ENCODE measurements around the gene SPDYE4. TPM values are rescaled to one million over a fixed set of nuclear protein-coding genes. Genes with fewer than 3 reads are reported as not detected.
A peak's percentile ranks its signal among the peaks of the same experiment; 100 is the strongest.

SPDYE4 gene
- total and polyA plus RNA-seq, 2 experiments from 2014 or later = not detected

DNA sequence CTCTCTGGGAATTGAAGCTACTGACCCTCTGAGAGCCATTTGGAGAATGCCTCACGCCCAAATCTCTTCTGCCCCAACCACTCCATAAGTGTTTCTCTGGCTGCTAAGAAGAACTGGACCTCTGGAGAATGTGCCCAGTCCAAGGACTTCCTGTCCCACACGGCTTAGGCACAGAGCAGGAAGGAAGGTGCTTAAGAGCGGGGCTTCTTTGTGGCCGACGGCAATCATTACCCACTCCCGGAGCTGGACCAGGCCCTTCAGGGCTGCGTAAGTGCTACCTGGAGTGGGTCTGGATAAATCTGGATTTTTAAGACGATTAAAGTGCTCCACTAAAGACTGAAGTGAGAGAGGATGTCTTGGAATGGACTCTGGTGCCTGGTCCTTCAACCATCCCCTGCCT is 15.5 kb downstream of the SPDYE4 start:
- TF ChIP-seq, protein P1, sequence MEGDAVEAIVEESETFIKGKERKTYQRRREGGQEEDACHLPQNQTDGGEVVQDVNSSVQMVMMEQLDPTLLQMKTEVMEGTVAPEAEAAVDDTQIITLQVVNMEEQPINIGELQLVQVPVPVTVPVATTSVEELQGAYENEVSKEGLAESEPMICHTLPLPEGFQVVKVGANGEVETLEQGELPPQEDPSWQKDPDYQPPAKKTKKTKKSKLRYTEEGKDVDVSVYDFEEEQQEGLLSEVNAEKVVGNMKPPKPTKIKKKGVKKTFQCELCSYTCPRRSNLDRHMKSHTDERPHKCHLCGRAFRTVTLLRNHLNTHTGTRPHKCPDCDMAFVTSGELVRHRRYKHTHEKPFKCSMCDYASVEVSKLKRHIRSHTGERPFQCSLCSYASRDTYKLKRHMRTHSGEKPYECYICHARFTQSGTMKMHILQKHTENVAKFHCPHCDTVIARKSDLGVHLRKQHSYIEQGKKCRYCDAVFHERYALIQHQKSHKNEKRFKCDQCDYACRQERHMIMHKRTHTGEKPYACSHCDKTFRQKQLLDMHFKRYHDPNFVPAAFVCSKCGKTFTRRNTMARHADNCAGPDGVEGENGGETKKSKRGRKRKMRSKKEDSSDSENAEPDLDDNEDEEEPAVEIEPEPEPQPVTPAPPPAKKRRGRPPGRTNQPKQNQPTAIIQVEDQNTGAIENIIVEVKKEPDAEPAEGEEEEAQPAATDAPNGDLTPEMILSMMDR (IDR thresholded peaks at IDR 0.05; ENCODE audit: low read depth, low read length) = no peak
- H3K9me3 ChIP-seq (ENCODE audit: low read depth) = no peaks in the 10 kb centered on the region
- H3K4me1 ChIP-seq (ENCODE audit: low read depth) = peaks cover 3% of the 10 kb centered on the region
- no peaks in the 10 kb centered on the region for H3K36me3 ChIP-seq
- H3K4me3 ChIP-seq = no peak overlapping the region
- no peak for DNase-seq (ENCODE audit: low read depth in 1 of 2, low spot score in 1 of 2)
- no peak overlapping the region for H3K27ac ChIP-seq
- H3K27me3 ChIP-seq = no peaks in the 10 kb centered on the region

DNA sequence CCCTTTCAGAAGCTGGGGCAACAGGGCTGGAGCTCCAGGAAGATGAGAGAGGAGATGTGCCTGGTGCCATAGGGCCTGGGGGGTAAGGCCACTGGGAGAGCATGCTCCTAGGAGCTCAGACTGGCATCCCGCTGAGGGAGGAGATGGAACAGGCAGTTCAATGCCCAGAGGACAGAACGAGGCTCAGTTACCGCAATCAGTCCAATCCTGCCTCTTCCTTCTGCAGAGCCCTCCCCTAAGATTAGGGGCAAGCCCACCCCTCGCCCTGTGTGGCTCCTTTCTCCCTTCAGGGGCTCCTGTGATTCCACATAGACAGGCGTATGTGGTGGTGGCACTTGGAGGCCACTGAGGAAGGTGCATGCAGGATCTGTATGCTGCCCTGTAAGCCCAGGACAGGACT is 16.1 kb downstream of the SPDYE4 start:
- DNase-seq (ENCODE audit: low read depth in 1 of 2, low spot score in 1 of 2) = no peak
- no peaks in the 10 kb centered on the region for H3K27me3 ChIP-seq
- no peak overlapping the region for H3K27ac ChIP-seq
- H3K9me3 ChIP-seq (ENCODE audit: low read depth) = no peaks in the 10 kb centered on the region
- H3K4me3 ChIP-seq = no peak overlapping the region
- TF ChIP-seq, protein P1 (IDR thresholded peaks at IDR 0.05; ENCODE audit: low read depth, low read length) = no peak
- H3K36me3 ChIP-seq = no peaks in the 10 kb centered on the region
- H3K4me1 ChIP-seq (ENCODE audit: low read depth) = peaks cover 3% of the 10 kb centered on the region

DNA sequence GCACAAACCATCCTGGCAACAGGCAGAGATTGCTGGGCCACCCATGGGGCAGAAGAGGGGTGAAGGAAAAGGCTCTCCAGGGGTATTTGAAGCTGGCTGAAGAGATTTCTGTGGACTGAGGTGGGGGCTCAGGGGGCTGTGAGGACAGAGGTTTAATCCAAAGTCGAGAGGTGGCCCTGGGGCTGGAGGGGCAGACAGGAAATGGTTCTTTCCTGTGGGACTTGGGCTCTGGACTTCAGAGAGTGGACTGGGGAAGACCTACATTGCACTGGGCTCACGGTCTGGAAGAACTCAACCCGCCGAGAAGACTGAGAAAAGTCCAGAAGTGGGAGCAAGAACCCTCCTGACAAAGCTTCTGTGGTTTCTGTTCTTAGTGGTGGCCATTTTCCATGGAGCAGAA is 16.6 kb downstream of the SPDYE4 start:
- TF ChIP-seq, protein P1 (IDR thresholded peaks at IDR 0.05; ENCODE audit: low read depth, low read length) = no peak
- H3K27ac ChIP-seq = no peak overlapping the region

DNA sequence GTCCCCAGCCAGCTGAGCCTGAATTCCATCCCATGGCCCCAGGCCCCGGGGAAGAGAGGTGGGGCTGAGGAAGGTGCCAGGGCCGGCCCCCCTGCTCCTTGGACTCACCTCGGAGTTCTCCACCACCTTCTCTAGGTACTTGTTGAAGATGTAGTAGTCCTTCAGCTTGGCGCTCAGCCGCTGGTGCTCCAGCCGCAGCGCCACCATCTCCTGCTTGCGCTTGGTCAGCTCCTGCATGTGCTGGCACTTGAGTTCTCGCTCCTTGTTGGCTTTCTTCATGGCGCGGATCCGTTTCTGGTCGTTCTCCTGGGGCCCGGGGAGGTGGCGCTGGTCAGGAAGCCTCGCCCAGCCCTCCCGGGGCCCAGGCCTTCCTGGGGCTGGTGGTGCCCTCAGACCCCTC is 17.0 kb downstream of the SPDYE4 start:
- DNase-seq (ENCODE audit: low read depth in 1 of 2, low spot score in 1 of 2) = no peak
- no peaks in the 10 kb centered on the region for H3K36me3 ChIP-seq
- no peaks in the 10 kb centered on the region for H3K9me3 ChIP-seq (ENCODE audit: low read depth)
- H3K4me3 ChIP-seq = no peak overlapping the region
- H3K27ac ChIP-seq = no peak overlapping the region
- TF ChIP-seq, protein P1 (IDR thresholded peaks at IDR 0.05; ENCODE audit: low read depth, low read length) = no peak
- H3K4me1 ChIP-seq (ENCODE audit: low read depth) = peaks cover 8% of the 10 kb centered on the region
- no peaks in the 10 kb centered on the region for H3K27me3 ChIP-seq

More for the DNA sequence above, 16.6 kb downstream of the SPDYE4 start:
- H3K36me3 ChIP-seq = no peaks in the 10 kb centered on the region
- DNase-seq (ENCODE audit: low read depth in 1 of 2, low spot score in 1 of 2) = no peak
- peaks cover 4% of the 10 kb centered on the region for H3K4me1 ChIP-seq (ENCODE audit: low read depth)
- no peaks in the 10 kb centered on the region for H3K9me3 ChIP-seq (ENCODE audit: low read depth)
- no peaks in the 10 kb centered on the region for H3K27me3 ChIP-seq
- no peak overlapping the region for H3K4me3 ChIP-seq

DNA sequence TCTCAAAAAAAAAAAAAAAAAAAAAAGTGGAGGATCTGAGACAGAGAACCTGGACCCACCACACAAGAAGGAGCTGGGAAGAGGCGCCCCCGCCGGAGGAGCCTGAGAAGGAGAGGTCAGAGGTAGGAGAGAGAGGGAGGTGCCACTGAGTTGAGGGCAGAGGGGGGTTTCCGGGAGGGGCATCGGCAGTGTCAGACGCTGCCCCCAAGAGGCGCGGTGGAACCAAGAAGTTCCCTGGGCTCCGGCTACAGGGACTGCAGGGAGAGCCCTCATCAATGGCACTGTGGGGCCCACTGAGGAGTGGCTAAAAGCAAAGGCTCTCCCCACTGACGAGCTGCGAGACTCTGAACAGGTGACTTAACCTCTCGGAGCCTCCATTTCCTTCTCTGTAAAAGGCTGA is 17.9 kb downstream of the SPDYE4 start:
- Histone ChIP-seq H3K9me3 (ENCODE audit: low read depth) (no peaks in the 10 kb centered on the region), H3K27ac (no peak overlapping the region), H3K36me3 (no peaks in the 10 kb centered on the region), H3K27me3 (no peaks in the 10 kb centered on the region), H3K4me1 (ENCODE audit: low read depth) (peaks cover 13% of the 10 kb centered on the region), H3K4me3 (no peak overlapping the region)
- peak in 1 of 2 donors; percentile 17 for DNase-seq (ENCODE audit: low read depth in 1 of 2, low spot score in 1 of 2)
- TF ChIP-seq, protein P1 (IDR thresholded peaks at IDR 0.05; ENCODE audit: low read depth, low read length) = no peak

DNA sequence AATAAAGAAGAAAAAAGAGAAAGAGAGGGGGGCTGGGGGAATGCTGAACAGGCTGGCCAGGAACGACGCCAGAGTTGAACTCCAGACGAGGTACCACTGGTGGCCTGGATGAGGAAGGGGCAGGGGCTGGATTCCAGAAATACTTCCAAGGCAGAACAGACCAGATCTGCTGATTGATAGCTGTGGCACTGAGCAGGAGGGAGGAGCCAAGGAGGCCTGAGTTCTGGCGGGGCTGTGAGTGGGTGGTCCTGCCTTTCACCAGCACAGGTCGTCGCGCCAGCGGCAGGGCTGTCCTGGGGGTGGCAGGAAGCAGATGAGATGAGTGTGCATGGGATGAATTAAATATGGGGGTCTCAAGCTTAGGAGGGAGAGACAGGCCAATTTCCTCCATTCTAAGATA is 19.2 kb downstream of the SPDYE4 start:
- Histone ChIP-seq H3K4me3 (no peak overlapping the region), H3K9me3 (ENCODE audit: low read depth) (no peaks in the 10 kb centered on the region), H3K36me3 (no peaks in the 10 kb centered on the region), H3K27ac (no peak overlapping the region), H3K4me1 (ENCODE audit: low read depth) (peaks cover 13% of the 10 kb centered on the region), H3K27me3 (no peaks in the 10 kb centered on the region)
- TF ChIP-seq, protein P1 (IDR thresholded peaks at IDR 0.05; ENCODE audit: low read depth, low read length) = no peak
- peak in 1 of 2 donors; percentile 51 for DNase-seq (ENCODE audit: low read depth in 1 of 2, low spot score in 1 of 2)

All from cardiac muscle cell (in vitro differentiated cells and primary cell).